ENCODE data around the gene CFAP74.

CFAP74 gene

GRCh38 chr1:1917304-1917976 lies 86.1 kb downstream of the CFAP74 start:
- DNase-seq (ENCODE audit: low read depth) = no peak

DNA sequence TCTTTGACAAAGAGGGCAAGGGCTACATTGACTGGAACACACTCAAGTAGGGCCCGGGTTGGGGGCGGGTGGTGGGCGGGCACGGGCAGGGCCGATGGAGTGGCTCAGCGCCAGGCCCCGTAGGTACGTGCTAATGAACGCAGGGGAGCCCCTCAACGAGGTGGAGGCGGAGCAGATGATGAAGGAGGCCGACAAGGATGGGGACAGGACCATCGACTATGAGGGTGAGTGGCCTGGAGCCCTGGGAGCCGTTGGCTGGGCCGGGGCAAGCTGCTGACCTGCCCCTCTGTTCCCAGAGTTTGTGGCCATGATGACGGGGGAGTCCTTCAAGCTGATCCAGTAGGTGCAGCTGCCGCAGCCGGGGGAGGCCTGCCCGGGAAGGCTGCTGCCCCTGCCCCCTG lies 86.7 kb downstream of the CFAP74 start:
- no peak for DNase-seq (ENCODE audit: low read depth)

DNA sequence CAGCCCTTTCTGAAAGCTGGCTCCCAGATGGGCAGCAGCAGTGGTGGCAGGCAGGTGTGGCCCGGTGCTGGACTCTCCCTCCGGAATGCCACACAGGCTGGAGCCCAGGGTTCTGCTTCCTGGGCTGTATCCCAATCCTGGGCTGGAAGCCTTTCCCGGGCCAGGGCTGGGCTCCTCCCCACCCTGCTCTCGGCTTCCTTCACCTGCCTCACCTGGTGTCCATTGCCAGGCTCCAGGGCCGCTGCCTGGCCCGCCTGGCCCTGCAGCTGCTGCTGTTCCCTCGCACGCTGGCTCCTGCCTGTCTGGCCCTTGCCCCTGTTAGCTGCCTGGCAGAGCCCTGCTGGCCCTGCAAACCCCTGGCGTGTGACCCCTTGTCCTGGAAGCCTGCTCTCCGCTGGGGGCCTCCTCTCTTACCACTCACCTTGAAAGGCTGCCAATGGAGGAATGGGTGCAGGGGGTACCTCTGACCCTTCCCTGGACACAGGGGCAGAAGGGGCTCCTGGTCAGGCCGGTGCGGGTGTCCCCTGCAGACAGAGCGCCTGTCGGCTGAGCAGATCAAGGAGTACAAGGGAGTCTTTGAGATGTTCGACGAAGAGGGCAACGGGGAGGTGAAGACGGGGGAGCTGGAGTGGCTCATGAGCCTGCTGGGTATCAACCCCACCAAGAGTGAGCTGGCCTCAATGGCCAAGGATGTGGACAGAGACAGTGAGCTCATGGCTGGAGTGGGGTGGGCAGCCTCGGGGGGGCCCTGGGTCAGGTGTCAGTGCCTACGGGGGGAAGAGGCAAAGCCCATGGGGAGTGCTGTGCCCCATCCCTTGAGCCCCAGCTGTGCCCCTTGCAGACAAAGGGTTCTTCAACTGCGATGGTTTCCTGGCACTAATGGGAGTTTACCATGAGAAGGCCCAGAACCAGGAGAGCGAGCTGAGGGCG lies 87.4 kb downstream of the CFAP74 start:
- no peak for DNase-seq (ENCODE audit: low read depth)

DNA sequence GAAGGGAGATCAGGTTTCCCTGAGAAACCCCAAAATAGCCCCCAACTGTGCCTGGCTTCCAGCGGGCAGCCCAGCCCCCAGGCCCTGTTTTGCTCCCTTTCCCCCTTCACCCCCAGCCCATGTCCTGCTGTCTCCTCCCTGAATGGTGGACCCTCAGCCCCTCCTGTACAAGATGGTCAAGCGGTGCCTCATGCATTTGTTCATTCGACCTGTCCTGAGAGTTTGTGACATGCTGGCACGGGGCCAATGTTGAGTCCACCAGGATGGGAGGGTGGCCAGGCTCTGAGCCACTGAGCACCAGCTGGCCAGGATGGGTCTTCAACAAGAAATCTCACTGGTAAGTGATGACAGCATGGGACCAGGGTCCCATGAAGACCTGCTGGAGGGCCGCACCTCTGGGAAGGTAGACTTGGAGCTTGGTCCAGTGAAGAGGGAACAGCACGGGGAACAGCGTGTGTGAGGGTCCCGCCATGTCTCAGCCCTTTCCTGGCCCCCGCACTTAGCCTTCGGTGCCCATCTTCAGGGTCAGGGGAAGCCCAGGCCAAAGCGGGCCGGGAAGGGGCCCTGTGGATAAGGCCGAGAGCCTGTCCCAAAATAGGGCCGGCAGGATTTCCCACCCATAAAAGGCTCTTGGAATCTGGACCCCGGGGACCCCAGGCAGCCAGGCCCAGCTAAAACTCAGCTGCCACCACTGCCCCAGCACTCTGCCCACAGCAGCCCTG lies 88.5 kb downstream of the CFAP74 start, which contains the start of gene CALML6:
Gene CALML6 (plus strand): TSS at position 290 of the 722 bp plus-strand sequence. CDS start 21 bp downstream, at position 311.
- DNase-seq (ENCODE audit: low read depth) = no peak

- no peak for DNase-seq (ENCODE audit: low read depth)
These were observed 89.2 kb downstream of the CFAP74 start for GRCh38 chr1:1914101-1914970.

- DNase-seq (ENCODE audit: low read depth) = no peak
These were observed 92.1 kb downstream of the CFAP74 start for GRCh38 chr1:1911350-1912041.

DNA sequence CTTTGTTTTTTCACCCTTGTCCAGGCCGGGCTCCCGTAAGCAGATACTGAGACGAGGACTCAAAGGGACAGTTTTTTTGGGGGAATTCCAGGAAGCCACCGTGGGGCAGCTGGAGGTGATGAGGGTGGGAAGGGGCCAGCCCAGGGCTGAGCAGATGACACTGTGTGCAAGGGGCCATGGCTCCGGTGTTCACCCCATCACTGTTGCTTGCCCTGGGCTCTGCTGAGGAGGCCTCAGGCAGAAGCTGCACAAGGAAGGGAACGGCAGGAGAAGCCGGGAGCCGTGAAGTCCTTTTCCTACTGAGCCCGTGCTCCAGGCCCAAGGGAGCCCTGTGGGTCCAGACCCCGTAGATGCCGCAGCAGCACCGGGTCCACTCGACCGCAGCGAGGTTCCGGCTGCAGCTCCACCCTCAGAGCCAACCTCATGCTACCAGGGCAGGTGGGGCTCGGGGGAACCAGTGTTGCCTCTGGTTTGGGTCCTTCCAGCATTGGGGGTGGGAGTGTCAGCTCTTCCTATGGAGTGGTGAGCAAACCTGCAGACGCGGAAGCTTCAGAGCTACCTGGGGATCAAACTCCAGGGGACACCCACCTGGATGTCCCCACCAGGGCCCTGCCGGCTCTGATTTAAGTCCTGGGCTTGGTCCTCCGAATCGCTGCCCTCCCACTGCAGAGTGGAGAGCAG lies 92.8 kb downstream of the CFAP74 start:
- DNase-seq (ENCODE audit: low read depth) = no peak

DNA sequence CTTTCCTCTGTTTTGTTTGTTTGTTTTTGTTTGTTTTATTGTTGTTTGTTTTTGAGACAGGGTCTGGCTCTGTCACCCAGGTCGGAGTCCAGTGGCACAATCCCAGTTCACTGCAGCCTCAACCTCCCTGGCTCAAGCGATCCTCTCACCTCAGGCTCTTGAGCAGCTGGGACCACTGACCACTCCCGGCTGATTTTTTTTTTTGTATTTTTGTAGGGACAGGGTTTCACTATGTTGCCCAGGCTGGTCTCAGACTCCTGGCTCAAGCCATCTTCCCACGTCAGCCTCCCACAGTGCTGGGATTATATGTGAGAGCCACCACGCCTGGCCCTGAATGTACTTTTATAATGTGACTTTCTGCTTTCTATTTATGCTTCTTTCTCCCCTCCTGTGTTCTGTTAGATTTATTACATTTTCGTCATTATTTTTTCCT lies 93.5 kb downstream of the CFAP74 start:
- no peak for DNase-seq (ENCODE audit: low read depth)

DNA sequence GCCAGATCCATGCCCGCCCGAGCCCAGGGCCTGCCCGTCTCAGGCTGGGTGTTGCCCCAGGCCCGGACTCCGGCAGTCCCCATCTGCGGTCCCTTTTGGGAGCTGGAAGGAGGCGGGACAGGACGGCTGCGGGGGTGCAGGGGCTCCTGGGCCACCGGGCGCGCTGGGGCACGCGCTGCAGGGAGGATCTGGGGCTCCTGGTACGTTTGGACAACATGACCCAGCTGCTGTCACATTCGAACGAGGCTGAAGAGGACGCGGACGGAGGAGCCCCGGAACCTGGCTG lies 95.1 kb downstream of the CFAP74 start:
- DNase-seq (ENCODE audit: low read depth) = no peak

- DNase-seq (ENCODE audit: low read depth) = no peak
These were observed 96.4 kb downstream of the CFAP74 start for GRCh38 chr1:1907098-1907736.

DNA sequence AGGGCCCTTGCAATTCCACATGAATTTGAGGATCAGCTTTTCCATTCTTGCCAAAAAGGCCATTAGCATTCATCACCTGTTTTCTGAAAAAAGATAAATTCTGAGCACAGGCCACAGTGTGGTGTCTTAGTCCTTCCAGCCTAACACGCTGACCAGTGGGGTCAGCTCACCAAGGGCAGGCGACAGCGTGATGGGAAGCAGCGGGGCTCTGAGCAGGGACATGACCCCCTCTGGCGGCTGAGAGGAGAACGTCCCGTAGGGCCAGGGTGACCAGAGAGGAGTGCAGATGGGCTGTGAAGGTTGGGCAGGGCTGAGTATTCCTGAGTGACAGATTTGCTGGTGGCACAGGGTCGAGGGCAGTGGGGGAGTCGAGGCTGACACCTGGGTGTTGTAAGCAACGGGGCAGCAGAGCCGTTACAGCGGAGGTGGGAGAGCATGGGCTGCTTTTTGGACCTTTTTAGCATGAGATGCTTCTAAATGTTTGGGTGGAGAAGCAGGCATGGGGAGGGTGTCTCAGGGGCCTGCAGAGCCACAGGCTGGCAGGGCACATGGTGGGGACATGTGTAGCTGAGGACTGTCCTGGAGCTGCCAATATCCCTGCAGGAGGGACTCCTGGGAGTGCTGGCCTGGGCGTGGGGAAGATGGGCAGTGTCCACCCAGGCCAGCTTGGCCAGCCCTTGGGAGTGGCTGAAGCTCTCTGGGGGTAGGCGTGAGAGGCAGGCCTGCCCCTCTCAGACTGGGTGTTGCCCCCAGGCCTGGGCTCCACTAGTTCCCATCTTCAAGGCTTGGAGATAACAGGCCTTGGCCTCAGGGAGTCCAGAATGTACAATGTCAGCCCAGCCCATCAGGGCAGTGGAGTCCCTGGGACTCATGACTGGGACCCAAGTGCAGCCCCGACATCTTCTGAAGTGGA lies 97.1 kb downstream of the CFAP74 start:
- DNase-seq (ENCODE audit: low read depth) = no peak

GRCh38 chr1:1903224-1903623 lies 100.4 kb downstream of the CFAP74 start:
- no peak for DNase-seq (ENCODE audit: low read depth)

DNA sequence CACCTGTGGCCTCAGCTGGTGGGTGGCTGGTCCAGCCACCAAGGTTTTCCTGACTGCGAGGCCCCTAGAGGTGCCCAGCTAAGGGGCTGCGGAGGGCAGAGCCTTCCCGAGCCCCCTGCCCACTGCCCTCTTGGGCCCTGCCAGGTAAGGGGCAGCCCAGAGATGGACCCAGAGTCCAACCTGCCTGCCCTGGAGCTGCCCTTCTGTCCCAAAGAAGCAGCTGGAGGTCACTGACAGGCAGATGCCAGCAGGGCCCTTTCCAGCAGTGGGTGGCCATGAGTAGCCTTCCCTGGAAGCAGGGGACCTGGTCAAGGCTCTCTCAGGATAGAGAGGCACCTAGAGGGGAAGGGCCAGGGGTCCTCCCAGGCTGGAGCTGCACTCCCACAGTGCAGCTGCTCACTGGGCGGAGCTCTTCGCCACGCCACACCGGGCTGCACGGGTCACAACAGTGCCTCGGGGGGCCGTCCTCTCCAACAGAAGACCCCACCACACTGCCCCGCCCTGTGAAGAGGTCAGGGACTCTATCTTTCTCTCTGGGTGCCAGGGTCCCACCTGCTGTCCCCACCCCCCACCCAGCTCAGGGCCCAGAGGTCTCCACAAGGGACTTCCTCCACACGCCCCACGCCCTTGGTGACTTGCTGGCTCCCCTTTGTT lies 101.8 kb downstream of the CFAP74 start:
- no peak for DNase-seq (ENCODE audit: low read depth)

DNA sequence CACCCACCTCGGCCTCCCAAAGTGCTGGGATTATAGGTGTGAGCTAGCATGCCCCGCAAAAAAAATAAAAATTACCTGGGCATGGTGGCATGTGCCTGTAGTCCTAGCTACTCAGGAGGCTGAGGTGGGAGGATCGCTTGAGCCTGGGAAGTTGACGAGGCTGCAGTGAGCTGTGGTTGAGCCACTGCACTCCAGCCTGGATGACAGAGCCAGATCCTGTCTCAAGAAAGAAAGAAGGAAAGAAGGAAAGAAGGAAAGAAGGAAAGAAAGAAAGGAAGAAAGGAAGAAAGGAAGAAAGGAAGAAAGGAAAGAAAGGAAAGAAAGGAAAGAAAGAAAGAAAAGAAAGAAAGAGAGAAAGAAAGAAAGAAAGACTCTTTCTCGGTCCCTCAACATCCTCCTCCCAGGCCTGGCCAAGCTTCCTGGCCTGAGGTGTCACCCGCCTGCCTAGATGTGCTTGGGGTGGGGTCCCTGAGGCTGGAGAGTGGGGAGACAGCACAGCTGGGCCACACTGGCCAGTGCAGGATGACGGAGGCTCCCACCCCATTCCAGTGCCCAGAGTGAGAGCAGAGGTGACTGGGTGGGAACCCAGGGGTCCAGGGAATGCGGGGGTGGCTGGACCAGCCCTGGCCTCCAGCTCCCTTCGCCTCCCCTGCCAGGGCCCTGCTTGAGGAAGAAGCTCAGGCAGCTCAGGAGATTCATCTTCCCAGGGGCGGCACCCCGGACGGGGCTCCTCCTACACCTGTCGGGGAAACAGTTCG lies 102.5 kb downstream of the CFAP74 start:
- DNase-seq (ENCODE audit: low read depth) = no peak

DNA sequence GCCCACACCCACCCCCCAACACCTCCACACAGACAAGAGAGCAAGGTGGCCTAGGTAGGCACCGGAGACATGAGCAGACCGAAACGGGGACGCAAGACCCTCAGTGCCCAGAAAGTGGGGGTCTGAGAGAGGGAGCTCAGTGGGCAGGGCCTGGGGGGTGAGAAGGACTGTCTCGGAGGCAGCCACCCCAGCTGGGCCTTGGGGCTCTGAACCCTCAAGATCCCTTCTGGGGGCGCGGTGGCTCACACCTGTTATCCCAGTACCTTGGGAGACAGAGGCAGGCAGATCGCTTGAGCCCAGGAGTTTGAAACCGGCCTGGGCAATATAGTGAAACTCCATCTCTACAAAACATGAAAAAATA lies 103.6 kb downstream of the CFAP74 start:
- no peak for DNase-seq (ENCODE audit: low read depth)

- no peak for DNase-seq (ENCODE audit: low read depth)
These were observed 104.2 kb downstream of the CFAP74 start for GRCh38 chr1:1899266-1899966.
